Neural progenitor cell (in vitro differentiated cells): Measurements from ENCODE around the gene DCST1.

Experiments used
- CTCF ChIP-seq: fragments of 200-600 bp; sonication (generic); IDR thresholded peaks from 2 replicates; pipeline ENCODE4 v1.5.1; 2017; ENCODE audit warnings: antibody characterized with exemption, mild to moderate bottlenecking
- EZH2phosphoT487 ChIP-seq: fragments of 200-600 bp; sonication (generic); IDR thresholded peaks from 2 replicates; pipeline ENCODE4 v1.6.1; 2017; ENCODE audit warnings: antibody characterized with exemption

- no peak for TF ChIP-seq CTCF
- TF ChIP-seq EZH2phosphoT487 = no peak
Observed at GRCh38 chr1:155003227-155003765, 30.3 kb upstream of the DCST1 start.
